Activated T-helper 17 cell treated with anti-CD3 and anti-CD28 coated beads, Interleukin-2, amount 50 U/mL, for 72 hours (primary cell): ENCODE data around the gene C2orf49. TPM values are rescaled to one million over a fixed set of nuclear protein-coding genes. Genes with fewer than 3 reads are reported as not detected.
A peak's percentile ranks its signal among the peaks of the same experiment; 100 is the strongest.

Experiments used
- ATAC-seq: fragments of 150-1000 bp; cut with Tn5 transposase; replicated peaks from 2 replicates; pipeline ENCODE4 v1.10.0; 2021; ENCODE audit warnings: mild to moderate bottlenecking, moderate library complexity
- H3K27ac Mint-ChIP-seq: one replicate; pipeline ENCODE4 v1.8.0; 2022; ENCODE audit warnings: mixed read lengths
- H3K27me3 Mint-ChIP-seq: one replicate; pipeline ENCODE4 v1.8.0; 2022; ENCODE audit warnings: mixed read lengths
- H3K36me3 Mint-ChIP-seq: one replicate; pipeline ENCODE4 v1.8.0; 2022; ENCODE audit warnings: low read depth, mild to moderate bottlenecking, mixed read lengths
- H3K4me1 Mint-ChIP-seq: one replicate; pipeline ENCODE4 v1.8.0; 2022; ENCODE audit warnings: mixed read lengths
- H3K4me3 Mint-ChIP-seq: one replicate; pipeline ENCODE4 v1.8.0; 2022; ENCODE audit warnings: mild to moderate bottlenecking, mixed read lengths
- H3K9me3 Mint-ChIP-seq: one replicate; pipeline ENCODE4 v1.8.0; 2022; ENCODE audit warnings: mixed read lengths
- total RNA-seq, 2 donors: library from RNA; stranded (reverse); gene quantifications; one replicate each; pipeline ENCODE4 v1.2.3, GENCODE V29; 2022

C2orf49 gene
- total RNA-seq: 10 to 100 TPM; 17.7 to 23.8 TPM

DNA sequence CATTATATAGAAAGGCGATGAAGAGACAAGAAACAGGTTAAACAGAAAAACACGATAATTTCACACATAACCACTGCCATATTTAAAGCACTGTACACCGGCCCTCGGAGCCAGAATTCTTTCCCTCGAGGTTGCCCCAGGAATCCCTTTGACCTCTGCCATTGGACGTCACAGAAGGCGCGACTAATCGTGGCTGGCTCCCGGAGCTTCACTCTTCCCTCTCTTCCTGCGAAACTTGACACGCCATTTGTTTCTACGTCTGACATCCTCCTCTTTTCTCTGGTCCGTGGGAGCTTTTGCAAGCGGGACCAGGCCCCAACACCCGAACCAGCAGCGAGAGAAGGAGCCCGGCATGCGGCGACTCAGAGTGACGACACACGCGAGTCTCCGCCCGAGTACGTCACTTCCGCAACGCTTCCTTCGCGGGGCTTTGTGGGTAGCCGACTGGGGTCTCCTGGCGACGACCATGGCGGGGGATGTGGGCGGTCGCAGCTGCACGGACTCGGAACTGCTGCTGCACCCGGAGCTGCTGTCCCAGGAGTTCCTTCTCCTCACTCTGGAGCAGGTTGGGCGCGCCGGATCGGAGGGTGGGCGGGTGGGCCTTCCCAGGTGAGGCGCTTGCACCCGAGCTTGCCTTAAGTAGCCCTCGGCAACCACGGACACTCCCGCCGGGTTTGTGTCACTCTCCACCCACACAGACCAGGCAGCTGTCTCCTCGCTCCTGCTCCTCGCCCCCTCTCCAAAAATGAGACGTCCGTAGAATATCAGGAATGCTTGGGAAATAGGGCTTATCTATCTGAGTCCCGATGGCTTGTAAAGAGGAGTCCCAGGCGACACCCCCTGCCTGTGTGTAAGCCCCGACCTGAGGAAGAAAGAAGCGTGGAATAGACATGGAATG, at the start of gene C2orf49:
TSS of gene C2orf49 (plus strand) at position 419 of the 898 bp plus-strand sequence. CDS start at position 467, 48 bp downstream.
- H3K4me1 Mint-ChIP-seq: peaks cover 6% of the 10 kb centered on the region
- peak within 1 kb of the TSS; percentile 97 for H3K4me3 Mint-ChIP-seq
- no peaks in the 10 kb centered on the region for H3K27me3 Mint-ChIP-seq
- peak; percentile 95 for ATAC-seq
- no peaks in the 10 kb centered on the region for H3K9me3 Mint-ChIP-seq
- peak within 1 kb of the TSS; percentile 98 for H3K27ac Mint-ChIP-seq
- peaks cover 56% of the 10 kb centered on the region for H3K36me3 Mint-ChIP-seq

DNA sequence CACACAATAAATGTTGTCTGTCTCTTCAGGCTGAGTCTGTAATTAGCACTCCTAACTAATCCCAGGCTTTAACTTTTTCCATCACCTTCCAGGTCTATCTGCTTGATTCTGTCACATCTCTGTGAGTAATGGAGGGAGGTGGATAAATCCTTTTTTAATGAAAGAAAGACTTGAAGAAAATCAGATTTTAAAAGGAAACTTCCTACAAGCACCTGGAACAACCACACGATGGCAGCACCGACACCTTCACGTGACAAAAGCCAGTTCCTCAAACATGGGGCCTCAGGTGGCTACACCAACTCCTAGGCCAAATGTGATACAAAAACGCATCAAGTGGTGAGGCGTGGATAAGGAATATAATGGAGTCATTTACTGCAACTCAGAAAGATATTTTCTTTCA, 49.6 kb upstream of the C2orf49 start:
- no peak for ATAC-seq
- Mint-ChIP-seq H3K9me3 (no peaks in the 10 kb centered on the region), H3K4me1 (no peaks in the 10 kb centered on the region), H3K27me3 (no peaks in the 10 kb centered on the region), H3K4me3 (no peak overlapping the region), H3K36me3 (peaks cover 89% of the 10 kb centered on the region), H3K27ac (no peak overlapping the region)

DNA sequence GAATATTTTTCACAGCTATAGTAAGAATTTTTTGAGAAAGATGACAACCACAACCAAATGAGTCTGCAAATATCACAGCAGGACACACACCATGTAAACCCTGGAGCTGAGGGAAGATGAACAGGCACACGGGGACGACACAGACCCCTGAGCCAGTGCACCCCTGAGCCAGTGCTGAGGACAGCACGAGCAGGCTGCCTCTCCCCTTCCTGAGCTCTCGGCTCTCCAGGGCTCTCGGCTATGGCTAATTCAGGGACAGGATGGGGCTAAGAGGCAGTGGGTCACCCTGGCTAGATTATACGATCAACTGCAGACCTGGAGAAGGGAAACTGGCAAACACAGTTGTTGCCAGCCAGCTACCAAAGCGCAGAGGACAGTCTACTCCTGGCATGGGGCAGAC, 49.2 kb upstream of the C2orf49 start:
- no peaks in the 10 kb centered on the region for H3K27me3 Mint-ChIP-seq
- H3K4me1 Mint-ChIP-seq: no peaks in the 10 kb centered on the region
- no peak for ATAC-seq
- peaks cover 91% of the 10 kb centered on the region for H3K36me3 Mint-ChIP-seq
- no peak overlapping the region for H3K4me3 Mint-ChIP-seq
- no peaks in the 10 kb centered on the region for H3K9me3 Mint-ChIP-seq
- H3K27ac Mint-ChIP-seq: no peak overlapping the region

DNA sequence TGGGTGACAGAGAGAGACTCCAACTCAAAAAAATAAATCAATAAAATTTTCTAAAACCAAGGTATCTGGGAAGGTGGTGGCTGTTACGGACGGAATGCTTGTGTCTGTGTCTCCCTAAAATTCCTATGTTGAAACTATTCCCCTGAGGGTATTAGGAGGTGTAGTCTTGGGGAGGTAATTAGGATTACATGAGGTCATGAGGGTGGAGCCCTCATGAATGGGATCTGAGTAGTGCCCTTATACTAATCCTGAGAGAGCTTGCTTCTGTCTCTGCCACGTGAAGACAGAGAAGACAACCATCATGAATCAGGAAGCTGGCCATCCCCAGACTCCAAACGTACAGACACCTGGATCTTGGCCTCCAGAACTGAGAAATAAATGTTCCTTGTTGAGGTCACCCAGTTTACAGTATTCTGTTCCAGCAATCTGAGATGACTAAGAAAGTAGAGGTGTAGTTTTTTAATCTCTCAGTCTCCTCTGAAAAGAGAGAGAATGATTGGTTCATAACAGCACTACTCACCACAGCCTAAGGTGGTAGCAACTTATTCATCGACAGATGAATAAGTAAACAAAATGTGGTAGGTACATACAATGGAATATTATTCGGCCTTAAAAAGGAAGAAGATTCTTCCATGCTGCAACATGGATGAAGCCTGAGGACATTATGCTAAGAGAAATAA, 46.2 kb upstream of the C2orf49 start:
- no peaks in the 10 kb centered on the region for H3K27me3 Mint-ChIP-seq
- H3K36me3 Mint-ChIP-seq: peaks cover 91% of the 10 kb centered on the region
- H3K4me3 Mint-ChIP-seq: no peak overlapping the region
- H3K4me1 Mint-ChIP-seq: peaks cover 4% of the 10 kb centered on the region
- H3K9me3 Mint-ChIP-seq: no peaks in the 10 kb centered on the region
- no peak for ATAC-seq
- H3K27ac Mint-ChIP-seq: no peak overlapping the region

DNA sequence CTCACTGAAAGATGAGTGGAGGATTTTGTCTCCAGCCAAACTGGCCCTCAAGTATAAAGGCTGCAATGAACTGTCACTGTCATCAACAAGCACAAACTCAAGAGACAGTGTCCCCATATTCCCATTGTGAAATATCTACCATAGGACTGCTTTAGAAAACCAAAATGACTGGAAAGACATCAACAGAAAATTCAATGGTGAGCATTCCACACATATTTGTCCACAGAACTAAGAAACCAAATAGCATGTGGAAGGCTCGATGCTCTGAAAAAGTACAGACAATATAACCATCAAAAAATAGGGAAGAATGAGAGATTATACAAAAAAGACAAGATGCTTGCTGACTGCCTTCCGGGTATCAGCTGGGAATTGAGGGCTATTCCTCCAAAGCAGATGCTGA, 45.4 kb upstream of the C2orf49 start:
- no peak overlapping the region for H3K4me3 Mint-ChIP-seq
- no peak overlapping the region for H3K27ac Mint-ChIP-seq
- H3K9me3 Mint-ChIP-seq: no peaks in the 10 kb centered on the region
- no peak for ATAC-seq
- peaks cover 4% of the 10 kb centered on the region for H3K4me1 Mint-ChIP-seq
- H3K27me3 Mint-ChIP-seq: no peaks in the 10 kb centered on the region
- peaks cover 91% of the 10 kb centered on the region for H3K36me3 Mint-ChIP-seq

DNA sequence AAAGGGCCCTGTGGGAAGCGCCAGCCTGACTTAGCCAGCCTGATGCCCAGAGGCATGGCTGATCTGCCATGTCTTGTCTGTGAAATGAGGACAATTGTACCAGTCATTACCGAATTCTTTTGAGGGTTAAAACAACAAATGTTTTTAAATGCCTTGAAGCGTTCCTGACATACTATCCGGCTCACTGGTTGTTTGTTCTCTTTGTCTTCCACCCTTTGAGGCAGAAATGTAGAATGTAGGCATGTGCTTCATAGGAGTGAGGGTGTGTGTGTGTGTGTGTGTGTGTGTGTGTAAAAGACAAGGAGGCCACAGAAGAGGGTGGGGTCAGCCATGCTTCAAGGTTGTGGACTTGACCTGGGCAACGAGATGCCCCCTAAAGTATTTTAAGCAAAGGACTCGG, 43.3 kb upstream of the C2orf49 start:
- H3K4me1 Mint-ChIP-seq: peaks cover 4% of the 10 kb centered on the region
- H3K4me3 Mint-ChIP-seq: no peak overlapping the region
- H3K36me3 Mint-ChIP-seq: peaks cover 98% of the 10 kb centered on the region
- H3K9me3 Mint-ChIP-seq: no peaks in the 10 kb centered on the region
- ATAC-seq: no peak
- no peak overlapping the region for H3K27ac Mint-ChIP-seq
- no peaks in the 10 kb centered on the region for H3K27me3 Mint-ChIP-seq

DNA sequence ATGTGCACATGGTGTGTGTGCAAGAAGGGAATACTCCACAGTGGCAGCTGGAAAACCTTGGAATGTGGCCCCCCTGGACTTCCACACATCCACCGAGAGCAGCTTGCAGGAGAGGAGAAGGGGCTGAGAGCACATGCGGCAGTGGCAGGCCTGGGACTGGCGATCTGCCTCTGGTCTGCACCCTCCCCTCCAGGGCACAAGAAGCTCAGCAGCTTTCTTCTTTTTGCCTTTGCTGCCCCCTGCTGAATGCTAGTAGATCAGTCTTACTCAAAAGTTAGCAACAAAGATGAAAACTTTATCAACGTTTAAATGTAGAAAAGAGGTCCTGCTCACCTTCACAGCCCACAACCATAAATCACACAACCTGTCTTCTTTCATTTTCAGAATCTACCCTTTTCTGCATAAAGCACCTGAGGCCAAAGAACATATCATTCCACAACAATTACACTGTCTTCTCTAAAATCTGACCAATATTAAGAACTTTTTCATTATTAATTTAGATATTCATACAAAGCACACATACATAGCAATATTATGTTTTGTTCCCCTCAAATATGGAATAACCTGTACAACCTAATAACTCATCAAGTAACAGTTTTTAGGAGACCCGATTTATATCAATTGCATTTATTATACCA, 42.4 kb upstream of the C2orf49 start:
- Mint-ChIP-seq H3K4me3 (no peak overlapping the region), H3K4me1 (peaks cover 4% of the 10 kb centered on the region), H3K27me3 (no peaks in the 10 kb centered on the region), H3K36me3 (peaks cover 99% of the 10 kb centered on the region), H3K9me3 (no peaks in the 10 kb centered on the region), H3K27ac (no peak overlapping the region)
- no peak for ATAC-seq

DNA sequence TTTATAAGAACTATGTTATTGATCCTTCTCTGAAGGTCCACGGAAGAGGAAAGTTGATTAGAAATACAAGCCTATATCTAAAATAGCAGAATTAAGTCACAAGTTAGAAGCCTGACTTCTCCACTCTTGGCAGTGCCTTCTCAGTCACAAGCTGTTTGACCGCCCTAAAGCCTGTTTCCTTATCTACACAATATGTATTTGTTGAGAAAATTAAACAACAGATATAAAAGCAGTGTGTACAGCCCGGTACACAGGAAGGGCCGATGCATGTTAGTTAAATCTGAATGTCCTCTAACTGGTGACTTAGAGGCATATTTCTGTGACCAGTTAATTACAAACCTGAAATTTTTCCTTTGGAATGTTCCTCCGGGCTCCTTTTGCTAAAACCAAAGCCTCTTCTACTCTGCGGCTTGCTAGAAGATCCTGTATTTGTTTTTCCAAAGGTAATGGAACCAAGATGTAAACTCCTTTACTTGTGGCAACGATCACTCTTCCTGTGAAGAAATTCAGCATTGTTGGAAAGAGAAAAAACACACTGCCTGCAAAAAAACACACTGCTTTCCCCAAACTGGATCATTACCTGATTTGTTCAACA, 41.2 kb upstream of the C2orf49 start:
- ATAC-seq: no peak
- Mint-ChIP-seq H3K27ac (no peak overlapping the region), H3K27me3 (no peaks in the 10 kb centered on the region), H3K4me3 (no peak overlapping the region), H3K36me3 (peaks cover 88% of the 10 kb centered on the region), H3K4me1 (peaks cover 4% of the 10 kb centered on the region), H3K9me3 (no peaks in the 10 kb centered on the region)

DNA sequence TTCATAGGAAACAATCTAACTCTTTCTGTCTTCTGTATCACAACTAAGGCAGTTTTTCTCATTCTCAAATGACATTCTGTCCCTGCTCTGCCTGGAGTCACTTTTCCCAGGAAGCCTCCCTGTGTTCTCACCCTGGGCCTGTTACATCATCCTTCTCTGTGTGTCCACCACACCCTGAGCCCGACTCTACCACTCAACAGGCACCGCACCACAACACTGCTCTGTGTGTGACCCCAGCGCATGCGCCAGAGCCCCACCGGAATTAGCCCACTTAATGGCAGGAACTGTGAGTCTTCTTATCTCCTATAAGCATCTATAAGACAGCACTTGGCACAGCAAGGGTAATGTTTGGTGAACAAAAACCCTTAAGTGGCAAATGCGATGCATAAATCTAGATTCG, 40.1 kb upstream of the C2orf49 start:
- peaks cover 77% of the 10 kb centered on the region for H3K36me3 Mint-ChIP-seq
- no peaks in the 10 kb centered on the region for H3K27me3 Mint-ChIP-seq
- H3K4me3 Mint-ChIP-seq: no peak overlapping the region
- H3K9me3 Mint-ChIP-seq: no peaks in the 10 kb centered on the region
- peaks cover 7% of the 10 kb centered on the region for H3K4me1 Mint-ChIP-seq
- ATAC-seq: no peak
- H3K27ac Mint-ChIP-seq: no peak overlapping the region

DNA sequence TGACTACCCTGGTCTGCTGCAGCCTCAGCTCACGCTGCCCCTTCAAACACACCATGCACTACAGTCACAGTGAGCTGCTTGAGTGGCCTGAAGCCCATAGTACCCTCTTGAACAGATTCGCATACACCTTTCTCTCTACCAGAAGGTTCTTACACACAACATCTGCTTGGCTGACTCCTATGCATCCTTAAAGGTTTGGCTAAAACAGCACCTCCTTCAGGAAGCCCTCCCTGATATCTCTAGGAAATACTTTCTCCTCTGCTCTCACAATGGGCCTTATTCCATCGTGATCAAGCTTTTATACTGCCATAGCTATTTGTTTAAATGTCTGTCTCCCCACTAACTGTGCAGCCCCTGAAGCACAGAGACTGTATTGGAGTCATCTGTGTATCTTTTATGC, 39.3 kb upstream of the C2orf49 start:
- peaks cover 74% of the 10 kb centered on the region for H3K36me3 Mint-ChIP-seq
- H3K4me1 Mint-ChIP-seq: peaks cover 9% of the 10 kb centered on the region
- ATAC-seq: no peak
- H3K9me3 Mint-ChIP-seq: no peaks in the 10 kb centered on the region
- H3K27me3 Mint-ChIP-seq: no peaks in the 10 kb centered on the region
- H3K4me3 Mint-ChIP-seq: no peak overlapping the region
- H3K27ac Mint-ChIP-seq: no peak overlapping the region

DNA sequence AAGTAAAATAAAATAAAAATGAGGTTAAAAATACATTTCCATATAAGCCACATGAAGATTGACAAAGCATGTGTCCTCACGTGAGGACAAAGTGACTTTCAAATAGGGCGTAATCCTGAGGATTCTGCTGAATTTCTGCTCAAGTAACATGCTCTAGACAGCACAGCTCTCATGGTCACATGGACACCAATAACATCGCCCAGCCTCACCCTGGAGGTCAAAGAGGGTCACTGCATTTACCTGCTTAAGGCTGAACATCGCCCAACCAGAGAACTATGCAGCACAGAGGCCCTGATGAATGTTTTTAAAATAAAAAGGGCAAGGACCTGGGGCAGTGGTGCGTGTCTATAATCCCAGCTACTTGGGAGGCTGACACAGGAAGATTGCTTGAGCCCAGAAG, 38.0 kb upstream of the C2orf49 start:
- Mint-ChIP-seq H3K27ac (no peak overlapping the region), H3K36me3 (peaks cover 68% of the 10 kb centered on the region), H3K9me3 (no peaks in the 10 kb centered on the region), H3K27me3 (no peaks in the 10 kb centered on the region), H3K4me3 (no peak overlapping the region), H3K4me1 (peaks cover 9% of the 10 kb centered on the region)
- ATAC-seq: no peak

DNA sequence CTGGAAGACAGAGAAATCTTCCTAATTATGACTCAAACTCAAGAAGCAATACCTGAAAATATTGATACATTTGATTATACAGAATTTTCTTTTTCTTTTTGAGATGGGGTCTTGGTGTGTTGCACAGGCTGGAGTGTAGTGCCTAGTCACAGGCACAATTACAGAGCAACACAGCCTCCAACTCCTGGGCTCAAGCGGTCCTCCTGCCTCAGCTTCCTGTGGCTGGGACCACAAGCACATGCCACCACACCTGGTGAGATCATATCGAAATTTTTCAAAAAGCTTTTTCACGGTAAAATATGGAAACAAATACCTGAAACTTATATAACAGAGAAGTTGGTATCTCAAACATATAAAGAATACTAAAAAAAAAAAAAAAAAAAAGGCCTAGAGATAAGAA, 35.7 kb upstream of the C2orf49 start:
- Mint-ChIP-seq H3K4me3 (no peak overlapping the region), H3K36me3 (peaks cover 48% of the 10 kb centered on the region), H3K27ac (peak overlapping the region; percentile 38), H3K4me1 (peaks cover 5% of the 10 kb centered on the region), H3K27me3 (no peaks in the 10 kb centered on the region), H3K9me3 (no peaks in the 10 kb centered on the region)
- ATAC-seq: peak; percentile 68

DNA sequence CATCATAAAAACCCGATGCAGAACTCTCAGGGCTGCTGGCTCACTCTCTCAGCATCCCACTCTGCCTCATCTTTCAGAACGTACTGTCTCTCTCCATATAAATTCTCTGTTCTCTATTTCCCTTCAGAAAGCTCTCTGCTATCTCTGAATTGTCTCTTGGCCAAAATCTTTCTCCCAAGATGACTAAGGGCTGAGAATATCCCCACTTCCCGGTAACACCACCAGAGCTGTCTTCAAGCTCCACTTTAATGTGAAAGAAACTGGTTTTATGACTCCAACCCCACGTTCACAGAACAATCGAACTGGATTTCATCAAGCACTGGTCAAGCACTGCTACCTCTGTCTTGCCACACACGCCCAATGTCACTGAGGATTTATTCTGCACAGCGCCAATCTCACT, 30.2 kb upstream of the C2orf49 start:
- no peak for ATAC-seq
- peaks cover 38% of the 10 kb centered on the region for H3K36me3 Mint-ChIP-seq
- peaks cover 3% of the 10 kb centered on the region for H3K4me1 Mint-ChIP-seq
- H3K27ac Mint-ChIP-seq: no peak overlapping the region
- H3K9me3 Mint-ChIP-seq: no peaks in the 10 kb centered on the region
- no peaks in the 10 kb centered on the region for H3K27me3 Mint-ChIP-seq
- H3K4me3 Mint-ChIP-seq: no peak overlapping the region

DNA sequence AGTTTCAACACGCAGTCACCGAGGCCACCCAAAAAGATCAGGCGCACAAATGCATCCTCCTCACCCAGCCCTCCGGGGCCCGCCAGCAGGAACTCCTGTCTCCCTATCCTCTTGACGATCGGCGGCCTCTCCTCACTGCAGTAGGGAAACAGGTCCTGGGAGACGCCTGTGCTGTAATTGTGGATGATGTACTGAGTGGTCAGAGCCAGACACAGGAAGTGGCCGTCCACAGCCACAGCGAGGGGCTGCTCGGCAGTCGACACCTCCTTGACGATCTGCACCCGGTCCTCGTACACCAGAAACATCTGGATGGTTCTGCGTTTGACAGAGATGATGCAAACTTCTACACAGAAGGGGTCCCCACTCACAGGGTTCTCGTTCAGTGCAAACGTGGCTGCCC, 29.8 kb upstream of the C2orf49 start:
- H3K27ac Mint-ChIP-seq: no peak overlapping the region
- H3K36me3 Mint-ChIP-seq: peaks cover 38% of the 10 kb centered on the region

More for the DNA sequence above, 29.8 kb upstream of the C2orf49 start:
- Mint-ChIP-seq H3K27me3 (no peaks in the 10 kb centered on the region), H3K4me1 (no peaks in the 10 kb centered on the region), H3K4me3 (no peak overlapping the region), H3K9me3 (no peaks in the 10 kb centered on the region)
- no peak for ATAC-seq
